ENCODE results near the gene AP4E1.

The AP4E1 gene

GRCh38 chr15:50880651-50881114 lies 27.8 kb upstream of the AP4E1 start:
- Histone ChIP-seq H3F3A (ENCODE audit: insufficient read depth, low read length) (peaks cover 22% of the 10 kb centered on the region), H3K27ac (ENCODE audit: low read length) (peak overlapping the region; percentile 15; the same call in 1 of the 2 replicates), H3K27me3 (replicated peaks; ENCODE audit: insufficient read depth, low read length) (no peaks in the 10 kb centered on the region), H3K36me3 (replicated peaks; ENCODE audit: insufficient read depth, low read length) (no peaks in the 10 kb centered on the region), H3K4me1 (ENCODE audit: low read length) (peaks cover 54% of the 10 kb centered on the region), H3K9ac (ENCODE audit: low read length) (no peak overlapping the region), H3K79me2 (ENCODE audit: low read length) (no peaks in the 10 kb centered on the region), H4K20me1 (ENCODE audit: insufficient read depth, low read length) (no peaks in the 10 kb centered on the region), H3K4me2 (ENCODE audit: low read depth, low read length) (peak overlapping the region; percentile 30; the same call in 1 of the 2 replicates), H2AFZ (ENCODE audit: low read length) (peak overlapping the region; percentile 9; the same call in 1 of the 2 replicates), H3K9me3 (replicated peaks; ENCODE audit: insufficient read depth, low read length) (no peaks in the 10 kb centered on the region), H3K9me2 (replicated peaks; ENCODE audit: insufficient read depth, low read length) (no peaks in the 10 kb centered on the region), H3K4me3 (ENCODE audit: low read length) (no peak overlapping the region)
- TF ChIP-seq, protein P1, sequence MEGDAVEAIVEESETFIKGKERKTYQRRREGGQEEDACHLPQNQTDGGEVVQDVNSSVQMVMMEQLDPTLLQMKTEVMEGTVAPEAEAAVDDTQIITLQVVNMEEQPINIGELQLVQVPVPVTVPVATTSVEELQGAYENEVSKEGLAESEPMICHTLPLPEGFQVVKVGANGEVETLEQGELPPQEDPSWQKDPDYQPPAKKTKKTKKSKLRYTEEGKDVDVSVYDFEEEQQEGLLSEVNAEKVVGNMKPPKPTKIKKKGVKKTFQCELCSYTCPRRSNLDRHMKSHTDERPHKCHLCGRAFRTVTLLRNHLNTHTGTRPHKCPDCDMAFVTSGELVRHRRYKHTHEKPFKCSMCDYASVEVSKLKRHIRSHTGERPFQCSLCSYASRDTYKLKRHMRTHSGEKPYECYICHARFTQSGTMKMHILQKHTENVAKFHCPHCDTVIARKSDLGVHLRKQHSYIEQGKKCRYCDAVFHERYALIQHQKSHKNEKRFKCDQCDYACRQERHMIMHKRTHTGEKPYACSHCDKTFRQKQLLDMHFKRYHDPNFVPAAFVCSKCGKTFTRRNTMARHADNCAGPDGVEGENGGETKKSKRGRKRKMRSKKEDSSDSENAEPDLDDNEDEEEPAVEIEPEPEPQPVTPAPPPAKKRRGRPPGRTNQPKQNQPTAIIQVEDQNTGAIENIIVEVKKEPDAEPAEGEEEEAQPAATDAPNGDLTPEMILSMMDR (IDR thresholded peaks at IDR 0.05; ENCODE audit: low read length): no peak
- TF ChIP-seq EZH2 (optimal IDR thresholded peaks at IDR 0.05; ENCODE audit: low read depth, low read length) (no peak), EZH2phosphoT487 (IDR thresholded peaks at IDR 0.05; ENCODE audit: low read length) (no peak)
- DNase-seq: no peak

GRCh38 chr15:50881121-50882048 lies 27.1 kb upstream of the AP4E1 start:
- no peak for DNase-seq
- no peaks in the 10 kb centered on the region for H3K9me2 ChIP-seq (replicated peaks; ENCODE audit: insufficient read depth, low read length)
- H3K9ac ChIP-seq (ENCODE audit: low read length): no peak overlapping the region
- H2AFZ ChIP-seq (ENCODE audit: low read length): peak overlapping the region; percentile 9; the same call in 1 of the 2 replicates
- H4K20me1 ChIP-seq (ENCODE audit: insufficient read depth, low read length): no peaks in the 10 kb centered on the region
- peak overlapping the region; percentile 15; the same call in 1 of the 2 replicates for H3K27ac ChIP-seq (ENCODE audit: low read length)
- H3K27me3 ChIP-seq (replicated peaks; ENCODE audit: insufficient read depth, low read length): no peaks in the 10 kb centered on the region
- peaks cover 22% of the 10 kb centered on the region for H3F3A ChIP-seq (ENCODE audit: insufficient read depth, low read length)
- H3K4me1 ChIP-seq (ENCODE audit: low read length): peaks cover 51% of the 10 kb centered on the region
- H3K79me2 ChIP-seq (ENCODE audit: low read length): no peaks in the 10 kb centered on the region
- no peaks in the 10 kb centered on the region for H3K9me3 ChIP-seq (replicated peaks; ENCODE audit: insufficient read depth, low read length)
- no peak overlapping the region for H3K4me3 ChIP-seq (ENCODE audit: low read length)
- TF ChIP-seq, protein P1 (IDR thresholded peaks at IDR 0.05; ENCODE audit: low read length): no peak
- TF ChIP-seq EZH2phosphoT487 (IDR thresholded peaks at IDR 0.05; ENCODE audit: low read length) (no peak), EZH2 (optimal IDR thresholded peaks at IDR 0.05; ENCODE audit: low read depth, low read length) (no peak)
- no peak overlapping the region for H3K4me2 ChIP-seq (ENCODE audit: low read depth, low read length)
- H3K36me3 ChIP-seq (replicated peaks; ENCODE audit: insufficient read depth, low read length): no peaks in the 10 kb centered on the region

DNA sequence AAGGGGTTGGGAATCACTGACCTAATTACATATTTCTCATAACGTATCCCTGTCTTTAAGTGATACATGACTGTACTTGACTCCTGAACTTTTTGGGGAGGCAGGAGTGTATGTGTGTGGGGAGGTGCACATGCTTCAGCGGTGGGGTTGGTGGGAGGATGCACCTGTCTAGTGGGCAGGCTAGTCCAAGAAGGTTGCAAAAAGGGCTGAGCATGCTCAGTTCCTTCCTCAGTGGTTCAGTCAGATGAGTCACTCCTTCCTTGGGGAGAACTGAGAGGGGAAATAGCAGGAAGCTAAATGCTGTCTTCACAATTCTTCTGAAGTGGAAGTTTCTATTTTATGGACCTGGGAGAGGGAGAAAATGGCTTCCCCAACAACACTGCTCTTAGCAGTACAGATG lies 24.6 kb upstream of the AP4E1 start:
- DNase-seq: peak; percentile 60
- H3K27ac ChIP-seq (ENCODE audit: low read length): peak overlapping the region; percentile 15; the same call in 1 of the 2 replicates
- no peak overlapping the region for H3K4me3 ChIP-seq (ENCODE audit: low read length)
- no peaks in the 10 kb centered on the region for H3K79me2 ChIP-seq (ENCODE audit: low read length)
- no peaks in the 10 kb centered on the region for H3K9me2 ChIP-seq (replicated peaks; ENCODE audit: insufficient read depth, low read length)
- peaks cover 18% of the 10 kb centered on the region for H3F3A ChIP-seq (ENCODE audit: insufficient read depth, low read length)
- H3K4me2 ChIP-seq (ENCODE audit: low read depth, low read length): peak overlapping the region; percentile 28; the same call in 1 of the 2 replicates
- TF ChIP-seq, protein P1 (IDR thresholded peaks at IDR 0.05; ENCODE audit: low read length): no peak
- TF ChIP-seq EZH2 (optimal IDR thresholded peaks at IDR 0.05; ENCODE audit: low read depth, low read length) (no peak), EZH2phosphoT487 (IDR thresholded peaks at IDR 0.05; ENCODE audit: low read length) (no peak)
- peaks cover 37% of the 10 kb centered on the region for H3K4me1 ChIP-seq (ENCODE audit: low read length)
- H3K27me3 ChIP-seq (replicated peaks; ENCODE audit: insufficient read depth, low read length): no peaks in the 10 kb centered on the region
- H4K20me1 ChIP-seq (ENCODE audit: insufficient read depth, low read length): no peaks in the 10 kb centered on the region
- no peak overlapping the region for H3K9ac ChIP-seq (ENCODE audit: low read length)
- H2AFZ ChIP-seq (ENCODE audit: low read length): peak overlapping the region; percentile 23
- no peaks in the 10 kb centered on the region for H3K36me3 ChIP-seq (replicated peaks; ENCODE audit: insufficient read depth, low read length)
- no peaks in the 10 kb centered on the region for H3K9me3 ChIP-seq (replicated peaks; ENCODE audit: insufficient read depth, low read length)

All from MM.1S (cell line).